SK-N-SH (cell line): ENCODE measurements around the gene NHP2.

ENCODE experiments used
- CHD2 ChIP-seq: fragments of 150-350 bp; IDR thresholded peaks from 2 replicates; pipeline ENCODE4 v1.6.1; 2018; ENCODE audit warnings: low read length; ENCODE audit not compliant: partially characterized antibody
- CTCF ChIP-seq: fragments of 200-600 bp; sonication (generic); IDR thresholded peaks from 2 replicates; pipeline ENCODE4 v1.6.1; 2017; ENCODE audit warnings: antibody characterized with exemption, mild to moderate bottlenecking, moderate library complexity
- GABPA ChIP-seq: IDR thresholded peaks from 2 replicates; pipeline ENCODE4 v1.4.0; 2012; ENCODE audit warnings: low read depth, mild to moderate bottlenecking
- POLR2AphosphoS5 ChIP-seq: IDR thresholded peaks from 2 replicates; pipeline ENCODE4 v1.6.1; 2012; ENCODE audit warnings: low read depth, low read length

- TF ChIP-seq GABPA (no peak), CHD2 (peak; percentile 21), POLR2AphosphoS5 (no peak), CTCF (peak; percentile 56)
These were observed 32.9 kb downstream of the NHP2 start for GRCh38 chr5:178120607-178121357.
